Liver (tissue), 3 donors: ENCODE results near the gene WNT2.

Experiments
- ATF3 ChIP-seq: IDR thresholded peaks from 2 replicates; pipeline ENCODE4 v1.6.1; 2016; ENCODE audit warnings: antibody characterized with exemption
- CTCF ChIP-seq: fragments of 150-350 bp; IDR thresholded peaks from 2 replicates; pipeline ENCODE4 v1.5.1; 2017; ENCODE audit warnings: improper control_type of control experiment, low read depth, low read length; ENCODE audit not compliant: missing input control
- GABPA ChIP-seq, 2 donors: IDR thresholded peaks in 1 of 2; conservative IDR thresholded peaks in 1 of 2; 2 replicates each; pipeline ENCODE4 v1.6.1; 2016; ENCODE audit warnings: antibody characterized with exemption in 2 of 2, mild to moderate bottlenecking in 1 of 2, moderate library complexity in 1 of 2
- JUND ChIP-seq, 2 donors: IDR thresholded peaks; 2 replicates each; pipeline ENCODE4 v1.6.1; 2016; ENCODE audit warnings: antibody characterized with exemption in 2 of 2
- MAX ChIP-seq: IDR thresholded peaks from 2 replicates; pipeline ENCODE4 v1.6.1; 2016; ENCODE audit warnings: antibody characterized with exemption
- RAD21 ChIP-seq, 2 donors: IDR thresholded peaks; 2 replicates each; pipeline ENCODE4 v1.6.1; 2016; ENCODE audit warnings: antibody characterized with exemption in 2 of 2, mild to moderate bottlenecking in 2 of 2
- YY1 ChIP-seq: IDR thresholded peaks from 2 replicates; pipeline ENCODE4 v1.6.1; 2016; ENCODE audit warnings: antibody characterized with exemption, mild to moderate bottlenecking
- donor health status: healthy.
- donor health status: healthy.

DNA sequence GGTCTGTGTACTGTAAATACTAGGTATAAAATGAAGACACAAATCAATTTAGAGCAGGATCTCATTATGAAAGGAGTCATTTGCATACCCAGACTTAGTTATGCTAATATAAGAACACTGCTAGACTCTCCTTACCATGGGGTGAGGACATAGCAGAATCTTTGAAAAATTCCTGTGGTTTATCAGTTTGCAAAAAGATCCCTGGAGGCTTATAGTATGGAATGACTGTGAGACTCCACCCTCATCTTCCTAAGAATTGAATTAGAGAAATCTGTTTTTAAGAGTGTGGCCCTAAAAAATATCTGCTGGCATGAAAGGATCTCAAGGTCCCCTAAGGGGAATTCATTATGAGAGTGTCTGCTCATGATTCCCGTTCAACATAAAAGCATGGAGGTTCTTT, 63.2 kb downstream of the WNT2 start:
- TF ChIP-seq CTCF: no peak
- no peak for TF ChIP-seq JUND (IDR thresholded peaks at IDR 0.05)
- TF ChIP-seq GABPA (IDR thresholded peaks at IDR 0.05 in 1 of 2, conservative IDR thresholded peaks at IDR 0.05 in 1 of 2): no peak
- TF ChIP-seq YY1: no peak
- TF ChIP-seq ATF3: no peak
- no peak for TF ChIP-seq MAX
- TF ChIP-seq RAD21 (IDR thresholded peaks at IDR 0.05): no peak
